ENCODE data around the gene PCDHGA12.
"Not testable (repeated sequence)": the region's sequence is repeated elsewhere in the genome, so short reads cannot be mapped to it uniquely, and the experiment has no call there.

Gene PCDHGA12

DNA sequence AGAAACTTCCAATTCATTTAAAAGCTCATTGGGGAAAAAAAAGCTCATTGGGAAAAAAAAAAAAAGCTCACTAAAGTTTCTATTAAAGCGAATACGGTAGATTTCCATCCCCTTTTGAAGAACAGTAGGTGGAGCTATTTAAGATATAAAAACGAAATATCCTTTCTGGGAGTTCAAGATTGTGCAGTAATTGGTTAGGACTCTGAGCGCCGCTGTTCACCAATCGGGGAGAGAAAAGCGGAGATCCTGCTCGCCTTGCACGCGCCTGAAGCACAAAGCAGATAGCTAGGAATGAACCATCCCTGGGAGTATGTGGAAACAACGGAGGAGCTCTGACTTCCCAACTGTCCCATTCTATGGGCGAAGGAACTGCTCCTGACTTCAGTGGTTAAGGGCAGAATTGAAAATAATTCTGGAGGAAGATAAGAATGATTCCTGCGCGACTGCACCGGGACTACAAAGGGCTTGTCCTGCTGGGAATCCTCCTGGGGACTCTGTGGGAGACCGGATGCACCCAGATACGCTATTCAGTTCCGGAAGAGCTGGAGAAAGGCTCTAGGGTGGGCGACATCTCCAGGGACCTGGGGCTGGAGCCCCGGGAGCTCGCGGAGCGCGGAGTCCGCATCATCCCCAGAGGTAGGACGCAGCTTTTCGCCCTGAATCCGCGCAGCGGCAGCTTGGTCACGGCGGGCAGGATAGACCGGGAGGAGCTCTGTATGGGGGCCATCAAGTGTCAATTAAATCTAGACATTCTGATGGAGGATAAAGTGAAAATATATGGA lies at the start of gene PCDHGA12:
Gene PCDHGA12, plus strand, starts transcription at position 176 of the 782 bp plus-strand sequence. Its CDS starts 253 bp downstream, at position 429.
- no peak for DNase-seq

DNA sequence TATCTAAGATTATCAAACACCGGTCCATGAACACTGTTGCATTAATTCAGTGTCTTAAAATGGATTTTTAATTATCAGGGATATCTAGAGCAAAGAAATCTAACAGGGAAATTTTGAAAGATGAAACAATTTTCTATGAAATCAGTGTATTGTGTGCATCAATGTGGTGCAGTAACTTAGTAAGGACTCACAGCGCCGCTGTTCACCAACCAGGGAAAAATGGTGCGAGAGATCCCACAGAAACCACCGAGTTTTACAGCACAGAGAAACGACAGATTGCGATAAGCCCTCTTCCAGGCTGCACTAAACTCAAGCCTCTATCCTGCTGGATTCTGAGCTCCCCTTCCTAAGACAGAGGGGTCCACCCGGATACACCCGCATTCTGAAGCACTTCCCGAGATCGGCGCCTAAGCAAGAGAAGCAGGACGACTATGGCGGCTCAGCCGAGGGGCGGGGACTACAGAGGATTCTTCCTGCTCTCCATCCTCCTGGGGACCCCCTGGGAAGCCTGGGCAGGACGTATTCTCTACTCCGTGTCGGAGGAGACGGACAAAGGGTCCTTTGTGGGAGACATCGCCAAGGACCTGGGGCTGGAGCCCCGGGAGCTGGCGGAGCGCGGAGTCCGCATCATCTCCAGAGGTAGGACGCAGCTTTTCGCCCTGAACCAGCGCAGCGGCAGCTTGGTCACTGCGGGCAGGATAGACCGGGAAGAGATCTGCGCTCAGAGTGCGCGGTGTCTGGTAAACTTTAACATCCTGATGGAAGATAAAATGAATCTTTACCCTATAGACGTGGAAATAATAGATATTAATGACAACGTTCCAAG lies 47.6 kb upstream of the PCDHGA12 start, which contains the start of gene PCDHGA7:
Gene PCDHGA7, plus strand, starts transcription at position 274 of the 826 bp plus-strand sequence. Its CDS starts 158 bp downstream, at position 432.
- no peak for DNase-seq

DNA sequence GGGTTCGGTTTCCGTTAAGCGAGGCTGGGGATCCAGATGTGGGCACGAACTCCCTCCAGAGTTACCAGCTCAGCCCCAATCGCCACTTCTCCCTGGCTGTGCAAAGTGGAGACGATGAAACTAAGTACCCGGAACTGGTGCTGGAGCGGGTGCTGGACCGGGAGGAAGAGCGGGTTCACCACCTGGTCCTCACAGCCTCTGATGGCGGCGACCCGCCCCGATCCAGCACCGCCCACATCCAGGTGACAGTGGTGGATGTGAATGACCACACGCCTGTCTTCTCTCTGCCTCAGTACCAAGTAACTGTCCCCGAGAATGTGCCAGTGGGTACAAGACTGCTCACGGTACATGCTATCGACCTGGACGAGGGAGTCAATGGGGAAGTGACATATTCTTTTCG lies 47.0 kb upstream of the PCDHGA12 start:
- no peak for DNase-seq

DNA sequence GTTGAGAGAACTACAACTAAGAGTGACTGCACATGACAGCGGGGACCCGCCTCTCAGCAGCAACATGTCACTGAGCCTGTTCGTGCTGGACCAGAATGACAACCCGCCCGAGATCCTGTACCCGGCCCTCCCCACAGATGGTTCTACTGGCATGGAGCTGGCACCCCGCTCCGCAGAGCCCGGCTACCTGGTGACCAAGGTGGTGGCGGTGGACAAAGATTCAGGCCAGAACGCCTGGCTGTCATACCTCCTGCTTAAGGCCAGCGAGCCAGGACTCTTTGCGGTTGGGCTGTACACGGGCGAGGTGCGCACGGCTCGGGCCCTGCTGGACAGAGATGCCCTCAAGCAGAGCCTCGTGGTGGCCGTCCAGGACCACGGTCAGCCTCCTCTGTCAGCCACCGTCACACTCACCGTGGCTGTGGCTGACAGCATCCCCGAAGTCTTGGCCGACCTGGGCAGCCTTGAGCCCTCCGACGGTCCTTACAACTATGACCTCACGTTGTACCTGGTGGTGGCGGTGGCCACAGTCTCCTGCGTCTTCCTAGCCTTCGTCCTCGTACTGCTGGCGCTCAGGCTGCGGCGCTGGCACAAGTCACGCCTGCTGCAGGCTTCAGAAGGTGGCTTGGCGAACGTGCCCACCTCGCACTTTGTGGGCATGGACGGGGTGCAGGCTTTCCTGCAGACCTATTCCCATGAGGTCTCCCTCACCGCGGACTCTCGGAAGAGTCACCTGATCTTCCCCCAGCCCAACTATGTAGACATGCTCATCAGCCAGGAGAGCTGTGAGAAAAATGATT lies 45.6 kb upstream of the PCDHGA12 start:
- DNase-seq = no peak

DNA sequence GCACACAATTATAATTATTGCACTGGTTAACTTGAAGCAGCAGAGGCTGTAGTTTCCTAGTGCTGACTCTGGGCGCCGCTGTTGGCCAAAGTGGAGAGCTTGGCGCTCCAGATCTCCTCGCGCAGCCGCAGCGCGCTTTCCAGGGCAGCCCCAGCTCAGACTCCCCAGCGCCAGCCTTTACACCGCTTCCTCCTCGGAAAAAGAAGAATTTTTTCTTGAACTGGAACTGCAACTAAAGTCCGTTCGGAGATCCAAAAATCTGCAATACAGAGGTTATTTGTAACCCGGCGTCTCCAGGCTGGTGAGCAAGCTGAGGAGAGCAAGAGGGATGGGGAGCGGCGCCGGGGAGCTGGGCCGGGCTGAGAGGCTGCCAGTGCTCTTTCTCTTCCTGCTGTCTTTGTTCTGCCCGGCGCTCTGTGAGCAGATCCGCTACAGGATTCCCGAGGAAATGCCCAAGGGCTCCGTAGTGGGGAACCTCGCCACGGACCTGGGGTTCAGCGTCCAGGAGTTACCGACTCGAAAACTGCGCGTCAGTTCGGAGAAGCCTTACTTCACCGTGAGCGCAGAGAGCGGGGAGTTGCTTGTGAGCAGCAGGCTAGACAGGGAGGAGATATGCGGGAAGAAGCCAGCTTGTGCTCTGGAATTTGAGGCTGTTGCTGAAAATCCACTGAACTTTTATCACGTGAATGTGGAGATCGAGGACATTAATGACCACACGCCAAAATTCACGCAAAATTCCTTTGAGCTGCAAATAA lies 42.6 kb upstream of the PCDHGA12 start, which contains the start of gene PCDHGB4:
Gene PCDHGB4, plus strand, starts transcription at position 142 of the 755 bp plus-strand sequence. Its CDS starts 187 bp downstream, at position 329.
- not testable (repeated sequence) for DNase-seq

DNA sequence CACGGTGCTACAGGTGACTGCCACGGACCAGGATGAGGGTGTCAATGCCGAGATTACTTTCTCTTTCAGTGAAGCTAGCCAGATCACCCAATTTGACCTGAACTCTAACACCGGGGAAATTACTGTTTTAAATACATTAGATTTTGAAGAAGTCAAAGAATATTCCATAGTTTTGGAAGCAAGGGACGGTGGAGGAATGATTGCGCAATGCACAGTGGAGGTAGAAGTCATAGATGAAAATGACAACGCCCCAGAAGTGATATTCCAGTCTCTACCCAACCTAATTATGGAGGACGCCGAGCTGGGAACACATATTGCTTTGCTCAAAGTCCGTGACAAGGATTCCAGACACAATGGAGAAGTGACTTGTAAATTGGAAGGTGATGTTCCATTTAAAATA lies 41.6 kb upstream of the PCDHGA12 start:
- DNase-seq = no peak

DNA sequence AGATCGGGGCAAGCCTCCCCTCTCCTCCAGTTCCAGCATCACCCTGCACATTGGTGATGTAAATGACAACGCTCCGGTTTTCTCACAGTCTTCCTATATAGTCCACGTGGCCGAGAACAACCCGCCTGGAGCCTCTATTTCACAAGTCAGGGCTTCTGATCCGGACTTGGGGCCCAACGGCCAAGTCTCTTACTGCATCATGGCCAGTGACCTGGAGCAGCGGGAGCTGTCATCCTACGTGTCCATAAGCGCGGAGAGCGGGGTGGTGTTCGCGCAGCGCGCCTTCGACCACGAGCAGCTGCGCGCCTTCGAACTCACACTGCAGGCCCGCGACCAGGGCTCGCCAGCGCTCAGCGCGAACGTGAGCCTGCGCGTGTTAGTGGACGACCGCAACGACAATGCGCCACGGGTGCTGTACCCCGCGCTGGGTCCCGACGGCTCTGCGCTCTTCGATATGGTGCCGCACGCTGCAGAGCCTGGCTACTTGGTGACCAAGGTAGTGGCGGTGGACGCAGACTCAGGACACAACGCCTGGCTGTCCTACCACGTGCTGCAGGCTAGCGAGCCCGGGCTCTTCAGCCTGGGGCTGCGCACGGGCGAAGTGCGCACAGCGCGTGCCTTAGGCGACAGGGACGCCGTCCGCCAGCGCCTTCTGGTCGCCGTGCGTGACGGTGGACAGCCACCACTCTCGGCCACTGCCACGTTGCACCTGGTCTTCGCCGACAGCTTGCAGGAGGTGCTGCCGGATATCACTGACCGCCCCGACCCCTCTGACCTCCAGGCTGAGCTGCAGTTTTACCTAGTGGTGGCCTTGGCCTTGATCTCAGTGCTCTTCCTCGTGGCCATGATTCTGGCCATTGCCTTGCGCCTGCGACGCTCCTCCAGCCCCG lies 40.9 kb upstream of the PCDHGA12 start:
- no peak for DNase-seq

DNA sequence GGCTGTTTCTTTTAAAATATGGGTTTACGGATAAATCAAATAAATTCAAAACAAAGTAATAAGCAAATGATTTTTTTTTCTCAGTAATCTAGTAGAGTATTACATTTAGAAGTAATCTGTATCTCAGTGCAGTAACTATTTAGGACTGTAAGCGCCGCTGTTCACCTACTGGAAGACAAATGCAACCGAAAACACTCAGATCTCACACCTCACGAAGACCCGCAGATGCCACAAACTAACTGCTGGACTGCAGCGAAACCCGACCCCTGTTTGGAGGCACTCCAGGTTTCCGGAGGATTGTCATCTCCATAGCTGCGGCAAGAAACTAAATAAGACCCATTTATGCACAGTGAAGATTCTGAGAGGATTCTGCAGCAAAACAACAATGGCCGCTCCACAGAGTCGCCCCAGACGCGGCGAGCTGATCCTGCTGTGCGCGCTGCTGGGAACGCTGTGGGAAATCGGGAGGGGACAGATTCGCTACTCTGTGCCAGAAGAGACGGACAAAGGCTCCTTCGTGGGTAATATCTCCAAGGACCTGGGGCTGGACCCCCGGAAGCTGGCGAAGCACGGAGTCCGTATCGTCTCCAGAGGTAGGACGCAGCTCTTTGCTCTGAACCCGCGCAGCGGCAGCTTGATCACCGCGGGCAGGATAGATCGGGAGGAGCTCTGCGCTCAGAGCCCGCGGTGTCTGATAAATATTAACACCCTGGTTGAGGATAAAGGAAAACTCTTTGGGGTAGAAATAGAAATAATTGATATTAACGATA lies 37.7 kb upstream of the PCDHGA12 start, which contains the start of gene PCDHGA8:
Gene PCDHGA8, plus strand, starts transcription at position 205 of the 770 bp plus-strand sequence. Its CDS starts 181 bp downstream, at position 386.
- no peak for DNase-seq

DNA sequence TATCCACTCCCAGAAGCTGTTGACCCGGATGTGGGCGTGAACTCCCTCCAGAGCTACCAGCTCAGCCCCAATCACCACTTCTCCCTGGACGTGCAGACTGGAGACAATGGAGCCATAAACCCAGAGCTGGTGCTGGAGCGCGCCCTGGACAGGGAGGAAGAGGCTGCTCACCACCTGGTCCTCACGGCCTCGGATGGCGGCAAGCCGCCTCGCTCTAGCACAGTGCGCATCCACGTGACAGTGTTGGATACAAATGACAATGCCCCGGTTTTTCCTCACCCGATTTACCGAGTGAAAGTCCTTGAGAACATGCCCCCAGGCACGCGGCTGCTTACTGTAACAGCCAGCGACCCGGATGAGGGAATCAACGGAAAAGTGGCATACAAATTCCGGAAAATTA lies 37.0 kb upstream of the PCDHGA12 start:
- no peak for DNase-seq

DNA sequence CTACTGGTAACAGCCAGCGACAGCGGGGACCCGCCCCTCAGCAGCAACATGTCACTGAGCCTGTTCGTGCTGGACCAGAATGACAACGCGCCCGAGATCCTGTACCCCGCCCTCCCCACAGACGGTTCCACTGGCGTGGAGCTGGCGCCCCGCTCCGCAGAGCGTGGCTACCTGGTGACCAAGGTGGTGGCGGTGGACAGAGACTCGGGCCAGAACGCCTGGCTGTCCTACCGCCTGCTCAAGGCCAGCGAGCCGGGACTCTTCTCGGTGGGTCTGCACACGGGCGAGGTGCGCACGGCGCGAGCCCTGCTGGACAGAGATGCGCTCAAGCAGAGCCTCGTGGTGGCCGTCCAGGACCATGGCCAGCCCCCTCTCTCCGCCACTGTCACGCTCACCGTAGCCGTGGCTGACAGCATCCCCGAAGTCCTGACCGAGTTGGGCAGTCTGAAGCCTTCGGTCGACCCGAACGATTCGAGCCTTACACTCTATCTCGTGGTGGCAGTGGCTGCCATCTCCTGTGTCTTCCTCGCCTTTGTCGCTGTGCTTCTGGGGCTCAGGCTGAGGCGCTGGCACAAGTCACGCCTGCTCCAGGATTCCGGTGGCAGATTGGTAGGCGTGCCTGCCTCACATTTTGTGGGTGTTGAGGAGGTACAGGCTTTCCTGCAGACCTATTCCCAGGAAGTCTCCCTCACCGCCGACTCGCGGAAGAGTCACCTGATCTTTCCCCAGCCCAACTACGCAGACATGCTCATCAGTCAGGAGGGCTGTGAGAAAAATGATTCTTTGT lies 35.7 kb upstream of the PCDHGA12 start:
- DNase-seq = not testable (repeated sequence)

DNA sequence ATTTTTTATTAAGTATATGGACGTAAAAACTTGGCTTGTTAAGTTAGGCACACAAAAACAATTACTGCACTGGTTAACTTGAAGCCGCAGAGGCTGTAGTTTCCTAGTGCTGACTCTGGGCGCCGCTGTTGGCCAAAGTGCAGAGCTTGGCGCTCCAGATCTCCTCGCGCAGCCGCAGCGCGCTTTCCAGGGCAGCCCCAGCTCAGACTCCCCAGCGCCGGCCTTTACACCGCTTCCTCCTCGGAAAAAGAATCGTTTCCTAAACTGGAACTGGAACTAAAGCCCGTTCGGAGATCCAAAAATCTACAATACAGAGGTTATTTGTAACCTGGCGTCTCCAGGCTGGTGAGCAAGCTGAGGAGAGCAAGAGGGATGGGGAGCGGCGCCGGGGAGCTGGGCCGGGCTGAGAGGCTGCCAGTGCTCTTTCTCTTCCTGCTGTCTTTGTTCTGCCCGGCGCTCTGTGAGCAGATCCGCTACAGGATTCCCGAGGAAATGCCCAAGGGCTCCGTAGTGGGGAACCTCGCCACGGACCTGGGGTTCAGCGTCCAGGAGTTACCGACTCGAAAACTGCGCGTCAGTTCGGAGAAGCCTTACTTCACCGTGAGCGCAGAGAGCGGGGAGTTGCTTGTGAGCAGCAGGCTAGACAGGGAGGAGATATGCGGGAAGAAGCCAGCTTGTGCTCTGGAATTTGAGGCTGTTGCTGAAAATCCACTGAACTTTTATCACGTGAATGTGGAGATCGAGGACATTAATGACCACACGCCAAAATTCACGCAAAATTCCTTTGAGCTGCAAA lies 32.4 kb upstream of the PCDHGA12 start, which contains the start of gene PCDHGB5:
Gene PCDHGB5, plus strand, starts transcription at position 192 of the 796 bp plus-strand sequence. Its CDS starts 181 bp downstream, at position 373.
- DNase-seq = not testable (repeated sequence)

DNA sequence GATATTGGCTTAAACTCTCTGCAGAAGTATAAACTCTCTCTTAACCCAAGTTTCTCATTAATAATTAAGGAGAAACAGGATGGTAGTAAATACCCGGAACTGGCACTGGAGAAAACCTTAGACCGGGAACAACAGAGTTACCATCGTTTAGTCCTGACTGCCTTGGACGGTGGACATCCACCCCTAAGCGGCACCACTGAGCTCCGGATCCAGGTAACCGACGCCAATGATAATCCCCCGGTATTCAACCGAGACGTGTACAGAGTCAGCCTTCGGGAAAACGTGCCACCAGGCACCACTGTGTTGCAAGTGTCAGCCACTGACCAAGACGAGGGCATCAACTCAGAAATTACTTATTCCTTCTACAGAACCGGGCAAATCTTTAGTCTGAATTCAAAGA lies 31.7 kb upstream of the PCDHGA12 start:
- no peak for DNase-seq

DNA sequence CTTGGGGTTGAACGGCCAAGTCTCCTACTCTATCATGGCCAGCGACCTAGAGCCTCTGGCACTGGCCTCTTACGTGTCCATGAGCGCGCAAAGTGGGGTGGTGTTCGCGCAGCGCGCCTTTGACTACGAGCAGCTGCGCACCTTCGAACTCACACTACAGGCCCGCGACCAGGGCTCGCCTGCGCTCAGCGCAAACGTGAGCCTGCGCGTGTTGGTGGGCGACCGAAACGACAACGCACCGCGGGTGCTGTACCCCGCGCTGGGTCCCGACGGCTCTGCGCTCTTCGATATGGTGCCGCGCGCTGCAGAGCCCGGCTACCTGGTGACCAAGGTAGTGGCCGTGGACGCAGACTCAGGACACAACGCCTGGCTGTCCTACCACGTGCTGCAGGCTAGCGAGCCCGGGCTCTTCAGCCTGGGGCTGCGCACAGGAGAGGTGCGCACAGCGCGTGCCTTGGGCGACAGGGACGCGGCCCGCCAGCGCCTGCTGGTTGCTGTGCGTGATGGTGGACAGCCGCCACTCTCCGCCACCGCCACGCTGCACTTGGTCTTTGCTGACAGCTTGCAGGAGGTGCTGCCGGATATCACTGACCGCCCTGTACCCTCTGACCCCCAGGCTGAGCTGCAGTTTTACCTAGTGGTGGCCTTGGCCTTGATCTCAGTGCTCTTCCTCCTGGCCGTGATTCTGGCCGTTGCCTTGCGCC lies 30.6 kb upstream of the PCDHGA12 start:
- DNase-seq = no peak

DNA sequence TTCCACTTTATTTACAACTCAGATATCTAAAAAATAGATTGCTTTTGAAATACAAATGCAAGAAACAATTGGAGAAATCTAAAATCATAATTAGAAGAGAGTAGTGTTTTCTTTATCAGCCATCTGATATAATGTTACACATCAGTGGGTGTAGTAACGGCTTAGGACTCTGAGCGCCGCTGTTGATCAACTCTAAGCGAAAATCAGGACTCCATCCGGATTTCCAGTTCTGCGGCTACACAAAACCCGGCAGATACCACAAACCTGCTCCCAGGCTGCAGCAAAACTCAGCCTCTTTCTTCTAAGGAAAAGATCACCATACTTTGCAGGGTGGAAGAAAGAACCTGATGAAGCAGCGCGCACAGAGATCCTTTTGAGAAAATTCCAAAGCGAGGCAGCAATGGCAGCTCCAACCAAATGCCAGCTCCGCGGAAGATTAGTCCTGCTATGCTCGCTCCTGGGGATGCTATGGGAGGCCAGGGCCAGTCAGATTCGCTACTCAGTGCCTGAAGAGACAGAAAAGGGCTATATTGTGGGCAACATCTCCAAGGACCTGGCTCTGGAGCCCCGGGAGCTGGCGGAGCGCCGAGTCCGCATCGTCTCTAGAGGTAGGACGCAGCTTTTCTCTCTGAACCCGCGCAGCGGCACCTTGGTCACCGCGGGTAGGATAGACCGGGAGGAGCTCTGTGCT lies 27.6 kb upstream of the PCDHGA12 start, which contains the start of gene PCDHGA9:
Gene PCDHGA9, plus strand, starts transcription at position 226 of the 691 bp plus-strand sequence. Its CDS starts 175 bp downstream, at position 401.
- no peak for DNase-seq

DNA sequence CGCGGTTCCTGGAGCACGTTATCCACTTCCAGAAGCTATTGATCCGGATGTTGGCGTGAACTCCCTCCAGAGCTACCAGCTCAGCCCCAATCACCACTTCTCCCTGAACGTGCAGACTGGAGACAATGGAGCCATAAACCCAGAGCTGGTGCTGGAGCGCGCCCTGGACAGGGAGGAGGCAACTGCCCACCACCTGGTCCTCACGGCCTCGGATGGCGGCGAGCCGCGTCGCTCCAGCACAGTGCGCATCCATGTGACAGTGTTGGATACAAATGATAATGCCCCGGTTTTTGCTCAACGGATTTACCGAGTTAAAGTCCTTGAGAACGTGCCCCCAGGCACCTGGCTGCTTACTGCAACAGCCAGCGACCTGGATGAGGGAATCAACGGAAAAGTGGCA lies 26.9 kb upstream of the PCDHGA12 start:
- DNase-seq = no peak

DNA sequence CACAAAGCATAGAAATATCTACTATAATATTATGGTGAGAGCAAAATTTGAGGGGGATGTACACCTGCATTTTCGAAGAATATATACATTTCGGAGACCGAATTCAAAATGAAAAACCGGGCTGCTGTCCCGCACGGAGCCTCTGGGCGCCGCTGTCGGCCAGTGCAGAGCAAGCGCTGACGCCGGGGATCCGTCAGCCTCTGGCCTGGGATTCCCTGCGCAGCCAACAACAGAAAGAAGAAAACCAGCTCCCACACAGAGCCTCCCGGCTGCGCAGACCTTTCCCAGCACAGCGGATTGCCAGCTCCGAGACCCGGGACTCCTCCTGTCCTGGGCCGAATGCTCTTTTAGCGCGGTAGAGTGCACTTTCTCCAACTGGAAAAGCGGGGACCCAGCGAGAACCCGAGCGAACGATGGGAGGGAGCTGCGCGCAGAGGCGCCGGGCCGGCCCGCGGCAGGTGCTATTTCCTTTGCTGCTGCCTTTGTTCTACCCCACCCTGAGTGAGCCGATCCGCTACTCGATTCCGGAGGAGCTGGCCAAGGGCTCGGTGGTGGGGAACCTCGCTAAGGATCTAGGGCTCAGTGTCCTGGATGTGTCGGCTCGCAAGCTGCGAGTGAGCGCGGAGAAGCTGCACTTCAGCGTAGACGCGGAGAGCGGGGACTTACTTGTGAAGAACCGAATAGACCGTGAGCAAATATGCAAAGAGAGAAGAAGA lies 22.4 kb upstream of the PCDHGA12 start, which contains the start of gene PCDHGB6:
Gene PCDHGB6, plus strand, starts transcription at position 232 of the 716 bp plus-strand sequence. Its CDS starts 182 bp downstream, at position 414.
- DNase-seq = not testable (repeated sequence)
